GM19193 (cell line): ENCODE measurements around the gene FGF12.

Experiments used
- POLR2A ChIP-seq: IDR thresholded peaks from 4 replicates; pipeline ENCODE4 v1.6.1; 2011; ENCODE audit not compliant: insufficient read depth, insufficient read length; ENCODE audit errors: extremely low read depth

FGF12 gene

DNA sequence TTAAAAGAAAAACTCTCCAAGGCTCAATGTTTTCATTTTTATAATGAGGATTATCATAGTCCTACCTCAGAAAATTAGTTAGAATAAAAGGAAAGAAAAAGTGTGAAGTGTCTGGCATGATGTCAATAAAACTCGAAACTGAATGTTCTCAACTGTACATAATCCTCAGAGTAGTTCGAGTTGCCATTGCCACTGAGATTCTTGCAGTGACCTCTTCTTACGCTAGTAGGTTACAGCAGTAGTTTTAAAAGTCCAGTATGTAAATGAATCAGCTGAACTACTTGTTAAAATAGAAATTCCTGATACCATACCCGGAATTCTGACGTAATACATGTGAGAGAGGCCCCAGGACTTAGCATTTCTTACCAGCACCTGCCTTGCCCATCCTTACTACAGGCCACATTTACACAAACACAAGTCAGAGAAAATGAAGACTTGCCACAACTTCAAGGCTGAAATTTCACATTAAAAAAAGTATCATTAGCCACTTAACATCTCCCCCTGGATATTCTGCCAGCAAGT, 502.6 kb downstream of the FGF12 start:
- TF ChIP-seq POLR2A: no peak

DNA sequence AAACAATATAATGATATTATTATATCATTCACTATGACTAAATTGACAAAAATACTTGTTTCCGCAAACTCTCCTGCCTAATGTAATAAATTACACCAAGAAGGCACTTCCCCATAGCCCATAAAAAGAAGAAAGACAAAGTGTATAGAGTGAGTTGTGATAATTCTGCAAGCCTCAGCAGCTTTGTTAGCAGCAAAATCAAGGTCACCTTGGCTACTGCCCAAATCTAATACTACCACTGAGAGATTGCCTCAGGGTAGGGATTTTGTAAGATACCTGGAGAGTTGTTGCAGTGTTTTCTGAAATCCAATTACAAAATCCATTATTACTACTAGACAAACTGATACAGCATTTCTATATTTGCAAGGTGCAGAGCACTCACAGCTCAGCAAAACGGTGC, 503.5 kb downstream of the FGF12 start:
- no peak for TF ChIP-seq POLR2A

DNA sequence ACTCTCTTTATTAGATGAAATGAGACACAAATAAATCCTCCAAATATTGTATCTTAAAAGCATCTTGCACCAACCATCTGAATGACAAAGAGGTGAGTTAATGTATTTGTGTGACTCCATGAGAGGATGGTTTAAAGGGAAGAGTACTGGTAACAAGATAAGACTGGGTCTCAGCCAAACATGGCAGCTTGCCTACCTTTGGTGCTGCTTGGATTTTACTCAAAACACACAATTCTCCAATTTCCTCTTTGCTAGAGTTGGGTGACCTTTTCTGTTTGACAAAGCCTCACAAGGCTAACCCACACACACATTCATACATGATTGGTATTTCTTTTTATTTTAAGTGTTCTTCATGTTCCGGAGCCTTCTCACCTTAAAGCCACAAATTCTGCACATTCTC, 506.4 kb downstream of the FGF12 start:
- no peak for TF ChIP-seq POLR2A

DNA sequence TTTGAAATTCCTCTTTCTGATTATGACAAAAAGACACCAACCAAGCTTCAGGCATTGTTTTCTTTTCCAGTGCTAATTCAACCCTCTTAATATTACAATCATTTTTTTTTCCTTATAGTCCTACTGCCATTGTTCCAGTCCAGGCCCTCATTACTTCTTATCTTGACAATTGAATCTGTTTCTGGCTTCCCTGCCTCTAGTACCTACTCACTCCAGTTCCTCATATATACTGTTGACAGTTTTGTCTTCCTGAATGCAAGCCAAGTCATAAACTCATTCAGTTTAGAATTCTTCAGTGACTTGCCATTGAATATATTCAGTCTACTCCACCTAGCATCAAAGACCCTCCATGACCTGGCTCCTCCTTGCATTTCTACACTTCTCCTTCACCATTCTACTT, 507.4 kb downstream of the FGF12 start:
- no peak for TF ChIP-seq POLR2A

DNA sequence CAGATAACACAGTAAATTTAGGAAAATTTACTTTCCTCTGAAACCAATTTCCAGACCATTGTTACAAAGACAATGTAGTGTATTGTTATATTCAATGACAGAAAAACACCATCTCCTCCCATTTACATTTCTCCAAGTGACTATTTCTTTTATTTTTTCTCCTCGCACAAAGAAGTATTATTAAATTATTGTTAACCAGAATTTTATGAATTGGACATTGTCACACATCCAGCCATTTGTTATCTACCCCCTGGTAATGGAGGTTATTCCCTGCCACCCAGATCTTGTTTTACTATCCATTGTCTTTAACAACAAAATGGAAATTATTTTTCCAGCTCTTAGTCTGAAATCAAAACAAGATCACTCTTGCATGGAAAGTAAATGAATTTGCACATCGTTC, 511.3 kb downstream of the FGF12 start:
- no peak for TF ChIP-seq POLR2A

DNA sequence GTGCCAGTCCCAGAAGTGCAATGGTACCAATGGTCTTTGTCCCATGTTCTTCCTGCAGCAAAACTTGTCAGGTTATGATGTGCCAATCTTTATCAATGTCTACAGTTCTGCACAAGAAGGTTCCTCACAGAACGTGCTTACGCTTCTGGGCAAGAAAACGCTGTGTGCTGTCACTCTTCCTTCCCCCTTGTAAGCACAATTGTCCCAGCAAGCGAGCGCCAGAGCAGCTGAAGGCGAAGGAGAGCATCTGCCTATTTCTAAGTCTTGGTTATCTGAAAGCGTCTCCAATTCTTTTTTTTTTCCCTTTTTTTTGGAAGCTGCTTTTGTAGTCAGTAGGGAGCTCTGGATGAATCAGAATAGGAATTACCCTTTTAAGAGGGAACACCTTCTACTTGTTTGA, 514.4 kb downstream of the FGF12 start:
- TF ChIP-seq POLR2A: no peak

DNA sequence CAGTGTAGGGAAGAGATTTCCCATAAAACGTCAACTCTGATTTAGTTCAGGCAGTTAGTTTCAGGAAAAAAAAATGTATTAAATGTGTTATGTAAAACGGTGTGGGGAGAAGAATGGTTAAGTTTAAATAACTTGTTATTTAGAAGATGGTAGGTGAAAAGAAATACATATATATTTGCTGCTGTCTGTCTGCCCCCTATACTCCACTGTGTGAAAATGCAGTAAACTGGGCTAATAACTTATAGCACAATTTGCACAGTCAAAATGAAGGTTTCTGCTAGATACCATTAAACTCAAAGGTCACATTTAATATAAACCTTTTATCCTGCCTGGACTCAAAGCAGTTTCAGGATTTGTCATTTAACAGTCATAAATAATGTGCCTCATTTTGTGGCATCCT, 515.0 kb downstream of the FGF12 start:
- no peak for TF ChIP-seq POLR2A

DNA sequence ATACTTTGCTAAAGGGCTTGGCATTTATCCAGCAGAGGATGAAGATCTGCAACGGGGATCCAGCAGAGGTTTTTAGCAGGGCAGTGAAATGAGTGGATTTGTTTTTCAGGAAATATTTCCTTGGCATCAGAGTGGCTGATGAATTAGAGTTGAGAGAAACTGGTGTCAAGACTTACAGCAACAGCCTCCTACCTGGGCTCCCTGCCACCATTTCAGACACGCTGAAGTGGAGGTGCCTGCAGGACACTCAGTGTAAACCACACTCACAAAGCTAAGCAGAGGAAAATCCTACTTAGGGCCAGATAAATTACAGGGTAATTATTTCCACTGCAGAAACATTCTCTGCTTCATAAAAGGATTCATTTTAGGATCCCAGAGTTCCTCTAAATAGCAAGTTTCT, 519.7 kb downstream of the FGF12 start:
- no peak for TF ChIP-seq POLR2A

DNA sequence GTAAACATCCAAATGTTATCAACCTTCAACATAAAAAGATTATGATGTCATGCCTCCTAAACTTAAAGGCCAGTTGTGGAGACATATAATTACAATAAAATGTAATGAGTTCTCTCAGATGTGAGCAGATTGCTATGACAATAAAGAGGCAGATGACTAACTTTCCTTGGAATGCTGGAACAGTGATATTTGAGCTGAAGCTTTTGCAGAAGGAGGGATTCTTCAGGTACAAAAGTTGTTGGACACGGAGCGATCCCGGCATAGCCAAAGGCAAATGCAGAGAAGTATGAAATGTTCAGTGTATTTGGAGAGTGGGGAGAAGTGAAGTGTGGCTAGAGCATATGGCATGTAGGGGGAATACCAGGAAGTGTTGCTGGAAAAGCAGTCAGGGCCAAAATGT, 520.1 kb downstream of the FGF12 start:
- no peak for TF ChIP-seq POLR2A

DNA sequence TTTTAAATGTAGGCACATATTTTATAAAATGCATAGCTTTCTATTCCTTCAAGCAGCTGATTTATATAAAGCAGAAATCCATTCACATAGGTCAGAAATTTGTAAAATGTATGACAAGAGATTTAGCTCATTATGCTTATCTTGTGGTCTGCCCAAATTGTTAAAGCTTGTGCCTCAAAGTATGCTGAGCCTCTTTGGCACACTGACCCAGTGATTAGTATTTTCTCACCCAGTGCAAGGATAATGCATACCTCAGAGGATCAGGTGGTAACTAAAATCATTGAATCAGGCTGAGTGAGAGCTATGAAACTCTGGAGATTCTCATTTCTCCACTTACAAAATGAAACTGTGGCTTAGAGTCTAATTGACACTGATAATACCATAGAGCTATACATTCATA, 533.3 kb downstream of the FGF12 start:
- TF ChIP-seq POLR2A: no peak

DNA sequence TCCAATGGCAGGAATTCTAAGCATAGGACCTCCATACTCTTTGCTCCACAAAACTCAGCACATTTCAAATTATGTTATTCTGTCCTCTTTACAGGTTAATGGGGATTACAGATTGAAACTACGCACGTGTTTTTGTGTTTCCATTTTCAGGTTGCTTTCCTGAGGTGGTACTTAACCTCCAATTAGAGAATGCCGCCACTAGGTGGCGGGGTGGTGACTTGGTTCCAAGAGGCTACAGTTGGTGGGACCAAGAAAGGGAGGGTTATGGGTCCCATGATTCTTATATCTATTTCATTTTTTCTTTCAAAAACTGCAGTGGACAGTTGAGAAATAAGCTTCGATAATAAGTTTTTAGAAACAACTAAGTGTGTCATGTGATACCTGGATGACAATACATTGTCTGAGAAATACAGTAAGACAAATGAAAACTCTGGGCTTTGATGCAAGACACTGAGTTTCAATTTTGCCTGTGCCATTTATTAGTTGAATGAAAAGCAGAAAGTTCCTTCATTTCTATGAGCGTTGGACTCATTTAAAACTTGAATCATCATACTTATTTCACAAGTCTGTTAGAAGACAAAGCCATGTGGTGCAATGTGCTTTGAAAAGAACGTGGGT, 539.0 kb downstream of the FGF12 start:
- no peak for TF ChIP-seq POLR2A

DNA sequence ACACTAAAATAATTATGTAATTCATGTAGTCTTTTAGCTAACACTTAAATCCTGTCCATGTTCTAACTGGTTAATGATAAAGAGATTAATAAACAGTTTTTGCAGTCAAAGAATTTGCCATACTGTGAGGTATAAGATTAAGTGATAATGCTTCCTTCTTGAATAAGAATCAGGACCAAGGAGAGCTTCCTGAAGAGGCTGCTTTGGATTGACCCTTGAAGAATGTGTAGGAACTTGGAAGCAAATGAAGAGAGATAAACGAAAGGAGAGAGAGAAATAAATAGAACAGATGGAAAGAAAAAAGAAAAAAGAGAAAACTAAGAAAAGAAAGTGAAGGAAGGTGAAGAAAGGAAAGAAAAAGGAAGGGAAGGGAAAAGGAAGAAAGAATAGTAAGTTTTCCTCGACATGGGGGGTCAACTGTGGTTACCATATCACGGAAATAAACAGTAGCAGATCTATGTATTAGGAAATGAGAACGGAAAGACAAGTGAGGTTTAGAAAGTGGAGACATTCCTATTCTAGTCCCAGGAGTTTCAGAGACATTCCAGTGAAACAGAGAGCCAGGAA, 539.8 kb downstream of the FGF12 start:
- TF ChIP-seq POLR2A: no peak

DNA sequence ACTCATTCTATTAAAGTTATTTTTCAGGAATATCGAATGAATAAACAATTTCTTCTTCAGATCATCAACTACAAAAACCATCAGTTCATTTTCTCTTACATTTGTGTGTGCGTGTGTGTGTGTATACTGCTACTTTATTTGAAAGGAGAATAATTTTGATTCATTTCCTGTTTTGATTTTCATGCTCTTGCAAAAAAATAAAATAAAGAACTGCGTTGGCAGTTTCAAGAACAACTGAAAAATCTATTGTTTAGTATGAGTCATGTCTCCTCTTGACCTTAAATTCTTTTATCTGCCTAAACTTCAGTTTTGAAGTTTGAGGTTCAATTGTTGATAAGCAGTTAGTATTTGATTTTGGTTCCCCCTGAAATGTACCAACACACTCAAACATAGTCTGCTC, 540.8 kb downstream of the FGF12 start:
- TF ChIP-seq POLR2A: no peak

DNA sequence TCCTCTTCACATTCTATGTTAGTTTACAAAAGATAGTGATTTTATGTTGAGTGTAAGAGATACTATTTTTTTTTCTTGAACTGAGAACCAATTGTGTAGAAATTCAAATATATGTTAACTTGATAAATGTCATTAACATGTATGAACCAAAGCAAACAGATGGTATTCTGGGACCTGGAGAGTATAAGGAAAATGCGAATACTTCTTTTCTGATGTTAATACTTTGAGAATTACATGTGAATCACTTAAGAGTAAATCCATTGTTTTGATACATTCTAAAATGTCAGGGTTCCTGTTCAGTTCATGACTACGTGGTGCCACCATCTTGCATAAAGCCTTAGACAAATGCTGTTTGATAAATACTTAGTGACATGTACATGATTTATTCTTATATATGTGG, 541.3 kb downstream of the FGF12 start:
- no peak for TF ChIP-seq POLR2A

DNA sequence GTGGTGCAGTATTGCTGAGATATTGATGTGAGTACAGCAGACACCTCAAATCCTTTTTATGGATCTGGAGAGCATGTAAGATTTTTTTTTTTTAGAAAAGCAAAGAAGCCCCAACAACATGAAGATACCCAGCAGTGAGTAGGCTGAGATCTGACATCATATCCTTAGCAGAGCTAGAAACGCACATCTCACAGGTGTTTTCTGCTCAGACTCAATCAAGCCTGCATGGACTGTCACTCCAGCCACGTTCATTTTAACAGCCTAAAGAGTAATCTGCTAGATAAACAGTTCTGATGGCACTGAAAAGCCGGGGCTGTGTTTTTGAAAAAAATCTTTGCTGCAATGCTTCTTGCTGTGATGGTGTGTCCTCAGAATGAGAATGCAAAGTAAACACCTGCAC, 544.2 kb downstream of the FGF12 start:
- no peak for TF ChIP-seq POLR2A

DNA sequence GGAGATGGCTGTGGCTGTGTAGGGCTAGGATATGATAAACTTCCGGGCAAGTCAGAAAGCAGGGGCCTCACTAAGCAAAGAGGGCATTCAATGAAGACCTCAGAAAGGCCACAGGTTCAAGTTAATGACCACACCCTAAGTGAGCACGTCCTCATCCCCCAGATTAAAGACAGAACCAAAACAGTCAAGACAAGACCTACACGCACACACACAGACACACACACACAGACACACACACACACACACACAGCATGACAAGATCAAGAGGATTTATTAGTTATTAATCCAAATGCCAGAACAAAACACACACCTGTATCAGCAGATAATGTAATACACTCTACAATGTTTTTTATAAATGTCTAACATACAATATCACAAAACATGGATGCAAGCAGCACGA, 546.2 kb downstream of the FGF12 start:
- no peak for TF ChIP-seq POLR2A

DNA sequence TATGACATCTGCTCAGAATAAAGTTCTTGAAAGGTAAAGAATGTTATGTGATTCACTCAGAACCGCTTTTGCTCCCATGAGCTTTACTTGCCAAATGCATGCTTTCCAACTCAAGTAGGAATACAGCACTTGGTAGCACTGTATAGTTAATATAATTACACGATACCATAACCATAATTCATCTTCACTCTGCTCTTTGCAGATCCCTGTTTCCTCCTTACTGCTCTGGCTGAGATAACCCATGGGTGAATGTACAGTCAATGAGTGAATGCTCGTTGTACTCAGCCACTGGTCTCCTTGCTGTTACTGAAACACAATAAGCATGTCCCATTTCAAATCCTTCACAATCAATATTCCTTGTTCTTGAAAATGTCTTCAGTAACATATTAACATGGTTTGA, 550.0 kb downstream of the FGF12 start:
- TF ChIP-seq POLR2A: no peak
